Thymus (tissue), 11 donors: ENCODE data around the gene GNAI1. TPM values are rescaled to one million over a fixed set of nuclear protein-coding genes. Genes with fewer than 3 reads are reported as not detected.

Experiments
- DNase-seq, 9 donors: peaks; one replicate each; pipeline ENCODE4 v3.0.0-alpha.2; 2013; ENCODE audit warnings: low spot score in 9 of 9, low read depth in 6 of 9, missing footprints in 1 of 9
- H3K27ac ChIP-seq, 2 donors: one replicate each; pipeline ENCODE4 v1.5.1; 2013; ENCODE audit warnings: control low read depth in 1 of 2, low read depth in 1 of 2, low read length in 1 of 2, mild to moderate bottlenecking in 1 of 2, moderate library complexity in 1 of 2
- H3K27me3 ChIP-seq, 2 donors: one replicate each; pipeline ENCODE4 v1.5.1; 2013; ENCODE audit warnings: low read length in 1 of 2; ENCODE audit not compliant: control insufficient read depth in 2 of 2, insufficient read depth in 1 of 2
- H3K36me3 ChIP-seq, 2 donors: one replicate each; pipeline ENCODE4 v1.5.1; 2013; ENCODE audit warnings: low read length in 1 of 2, mild to moderate bottlenecking in 1 of 2, moderate library complexity in 1 of 2; ENCODE audit not compliant: control insufficient read depth in 2 of 2, insufficient read depth in 2 of 2
- H3K4me1 ChIP-seq, 2 donors: one replicate each; pipeline ENCODE4 v1.5.1; 2013; ENCODE audit warnings: low read length in 2 of 2; ENCODE audit not compliant: control insufficient read depth in 2 of 2, insufficient read depth in 2 of 2
- H3K4me3 ChIP-seq, 2 donors: one replicate each; pipeline ENCODE4 v1.5.1; 2013; ENCODE audit warnings: low read length in 2 of 2, control low read depth in 1 of 2, mild to moderate bottlenecking in 1 of 2
- H3K9me3 ChIP-seq, 2 donors: one replicate each; pipeline ENCODE4 v1.5.1; 2013; ENCODE audit warnings: low read length in 1 of 2, mild to moderate bottlenecking in 1 of 2; ENCODE audit not compliant: control insufficient read depth in 2 of 2, insufficient read depth in 1 of 2
- WGBS: extraction: QIAGEN DNeasy Blood & Tissue Kit; methylation state at CpG from one replicate; pipeline ENCODE4 v1.1.7; 2013; 5-methylcytosine and 5-hydroxymethylcytosine counted together
- polyA plus RNA-seq: library from polyadenylated mRNA; stranded (reverse); fragments of 200-250 nt; gene quantifications from one replicate; pipeline ENCODE4 v1.2.3, GENCODE V29; 2013
- total RNA-seq: library from RNA; stranded (reverse); fragments of 120-200 nt; gene quantifications from one replicate; pipeline ENCODE4 v1.2.4, GENCODE V29; 2013
- donor health status: healthy.

Gene GNAI1
- total and polyA plus RNA-seq, 2 donors, result 10.2 to 12.6 TPM

DNA sequence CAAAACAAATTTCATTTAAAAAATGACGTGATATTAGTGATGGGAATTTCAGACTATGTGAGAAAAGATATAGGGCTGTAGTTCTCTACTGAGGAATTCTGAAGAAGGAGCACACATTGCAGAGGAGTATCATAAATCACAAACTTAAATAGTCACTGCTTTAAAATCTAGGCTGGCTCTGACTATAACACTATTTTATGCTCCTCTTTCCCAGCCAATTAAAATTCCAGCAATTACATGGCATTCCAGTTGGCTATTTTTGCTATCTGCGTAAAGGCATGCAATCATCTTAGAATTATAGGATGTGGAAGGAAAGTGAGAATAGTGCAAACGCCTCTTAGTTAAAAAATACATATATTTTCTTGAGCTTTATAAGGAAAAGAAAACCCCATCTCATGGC lies 123.1 kb downstream of the GNAI1 start:
- no peak overlapping the region for H3K4me3 ChIP-seq
- DNase-seq, result no peak
- H3K9me3 ChIP-seq, result no peaks in the 10 kb centered on the region
- no peaks in the 10 kb centered on the region for H3K27me3 ChIP-seq
- H3K4me1 ChIP-seq, result no peaks in the 10 kb centered on the region
- H3K36me3 ChIP-seq, result no peaks in the 10 kb centered on the region
- 98% methylated on average over 3 of the region's 3 CpGs for WGBS
- no peak overlapping the region for H3K27ac ChIP-seq

DNA sequence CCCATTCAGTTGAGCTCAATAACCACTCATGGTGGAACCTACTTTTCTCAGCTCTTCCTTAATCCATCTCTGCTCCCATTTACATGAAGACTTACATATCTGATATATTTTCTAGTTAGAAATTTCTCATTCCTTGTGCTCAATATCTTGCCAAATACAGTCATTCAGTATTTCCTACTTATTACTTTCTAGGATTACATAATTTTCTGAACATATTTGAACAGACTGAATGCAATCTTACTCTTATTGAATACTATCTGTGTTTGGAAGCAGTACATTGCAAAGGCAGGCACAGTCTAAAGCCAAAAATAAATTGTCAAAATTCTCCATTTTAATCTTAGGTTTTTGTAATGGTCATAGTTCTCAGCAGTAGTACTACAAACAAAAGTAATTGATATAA lies 126.0 kb downstream of the GNAI1 start:
- H3K9me3 ChIP-seq, result no peaks in the 10 kb centered on the region
- H3K27me3 ChIP-seq, result no peaks in the 10 kb centered on the region
- no peaks in the 10 kb centered on the region for H3K36me3 ChIP-seq
- no peak for DNase-seq
- no peak overlapping the region for H3K4me3 ChIP-seq
- no peaks in the 10 kb centered on the region for H3K4me1 ChIP-seq
- no peak overlapping the region for H3K27ac ChIP-seq

GRCh38 chr7:80263333-80263732 lies 128.7 kb downstream of the GNAI1 start:
- no peak for DNase-seq
- no peaks in the 10 kb centered on the region for H3K36me3 ChIP-seq
- 97% methylated on average over 4 of the region's 4 CpGs for WGBS
- H3K4me1 ChIP-seq, result no peaks in the 10 kb centered on the region
- no peaks in the 10 kb centered on the region for H3K27me3 ChIP-seq
- no peak overlapping the region for H3K27ac ChIP-seq
- no peak overlapping the region for H3K4me3 ChIP-seq
- no peaks in the 10 kb centered on the region for H3K9me3 ChIP-seq

DNA sequence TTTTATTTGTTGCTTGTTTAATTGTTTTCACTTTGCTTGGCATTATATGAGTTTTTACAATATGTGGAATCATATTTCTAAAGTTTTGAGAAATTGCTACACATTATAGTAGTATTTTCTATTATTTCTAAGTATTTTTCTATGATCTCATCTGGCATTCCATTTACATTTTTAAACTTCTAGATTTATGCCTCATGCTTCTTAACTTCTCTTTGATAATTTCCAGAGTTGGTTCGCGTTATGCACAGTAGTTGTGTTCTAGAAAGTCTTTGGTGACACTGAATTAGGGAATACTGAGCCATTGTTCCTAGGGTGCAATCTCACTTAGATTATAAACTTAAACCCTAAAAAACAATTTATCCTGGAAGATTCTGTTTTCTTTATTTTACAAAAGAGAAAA lies 129.2 kb downstream of the GNAI1 start:
- DNase-seq, result no peak
- WGBS, result 97% methylated on average over 2 of the region's 2 CpGs
- Histone ChIP-seq H3K9me3 (no peaks in the 10 kb centered on the region), H3K4me1 (no peaks in the 10 kb centered on the region), H3K27ac (no peak overlapping the region), H3K27me3 (no peaks in the 10 kb centered on the region), H3K36me3 (no peaks in the 10 kb centered on the region), H3K4me3 (no peak overlapping the region)

DNA sequence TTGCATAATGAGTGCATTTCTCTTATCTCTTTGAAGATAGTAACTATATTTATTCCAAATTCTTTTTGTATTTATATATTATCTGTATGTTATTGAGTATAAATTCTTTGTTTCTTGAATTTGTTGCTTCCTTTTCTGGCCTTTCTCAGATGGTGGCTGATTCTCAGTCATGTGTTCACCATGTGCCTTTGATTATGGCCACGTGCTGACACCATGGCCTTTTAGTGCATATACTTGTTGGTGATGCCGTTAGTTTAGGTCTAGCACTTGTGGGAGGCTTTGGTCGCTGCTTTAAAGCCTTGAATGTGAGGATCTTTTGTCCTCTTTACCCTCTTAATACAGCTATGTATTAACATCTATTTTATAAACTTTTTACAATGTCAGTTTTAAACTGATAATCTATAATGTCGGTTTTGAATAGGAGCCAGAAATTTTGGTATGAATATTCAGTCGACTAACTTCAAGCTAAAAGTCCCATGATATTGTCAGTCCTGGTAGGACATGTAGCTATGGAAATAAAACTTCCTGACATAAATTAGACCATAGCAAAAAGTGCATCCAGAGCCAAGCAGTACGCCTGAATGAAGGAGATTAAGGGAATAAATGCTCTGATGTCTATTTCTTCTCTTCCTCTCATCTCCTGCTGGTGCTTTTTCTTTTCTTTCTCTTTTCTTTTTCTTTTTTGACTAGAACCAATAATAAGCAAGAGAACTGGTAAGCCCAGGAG lies 130.3 kb downstream of the GNAI1 start:
- no peak for DNase-seq
- no peaks in the 10 kb centered on the region for H3K36me3 ChIP-seq
- H3K27ac ChIP-seq, result no peak overlapping the region
- no peaks in the 10 kb centered on the region for H3K4me1 ChIP-seq
- no peak overlapping the region for H3K4me3 ChIP-seq
- 71% methylated on average over 6 of the region's 6 CpGs for WGBS
- no peaks in the 10 kb centered on the region for H3K9me3 ChIP-seq
- H3K27me3 ChIP-seq, result no peaks in the 10 kb centered on the region

- DNase-seq, result no peak
- Histone ChIP-seq H3K9me3 (no peaks in the 10 kb centered on the region), H3K27me3 (no peaks in the 10 kb centered on the region), H3K4me3 (no peak overlapping the region), H3K36me3 (no peaks in the 10 kb centered on the region), H3K4me1 (no peaks in the 10 kb centered on the region), H3K27ac (no peak overlapping the region)
- WGBS, result 79% methylated on average over 4 of the region's 4 CpGs
Observed at GRCh38 chr7:80272560-80273239, 138.1 kb downstream of the GNAI1 start.

- Histone ChIP-seq H3K27me3 (no peaks in the 10 kb centered on the region), H3K9me3 (no peaks in the 10 kb centered on the region), H3K4me1 (no peaks in the 10 kb centered on the region), H3K4me3 (no peak overlapping the region), H3K36me3 (no peaks in the 10 kb centered on the region), H3K27ac (no peak overlapping the region)
- no peak for DNase-seq
- 96% methylated on average over 3 of the region's 3 CpGs for WGBS
Observed at GRCh38 chr7:80273327-80273726, 138.7 kb downstream of the GNAI1 start.

- no peak overlapping the region for H3K27ac ChIP-seq
- no peaks in the 10 kb centered on the region for H3K4me1 ChIP-seq
- H3K27me3 ChIP-seq, result no peaks in the 10 kb centered on the region
- H3K4me3 ChIP-seq, result no peak overlapping the region
- no peaks in the 10 kb centered on the region for H3K9me3 ChIP-seq
- 84% methylated on average over 1 of the region's 1 CpG for WGBS
- DNase-seq, result no peak
- H3K36me3 ChIP-seq, result no peaks in the 10 kb centered on the region
Observed at GRCh38 chr7:80275192-80275605, 140.6 kb downstream of the GNAI1 start.
